ELF-1 (cell line): Measurements from ENCODE around the gene TBC1D1.

Source experiments
- DNase-seq: peaks from one replicate; pipeline ENCODE4 v3.0.0-alpha.2; 2016; ENCODE audit warnings: low read depth, low spot score

Gene TBC1D1

GRCh38 chr4:38164346-38164745, 273.5 kb downstream of the TBC1D1 start:
- DNase-seq, result no peak

DNA sequence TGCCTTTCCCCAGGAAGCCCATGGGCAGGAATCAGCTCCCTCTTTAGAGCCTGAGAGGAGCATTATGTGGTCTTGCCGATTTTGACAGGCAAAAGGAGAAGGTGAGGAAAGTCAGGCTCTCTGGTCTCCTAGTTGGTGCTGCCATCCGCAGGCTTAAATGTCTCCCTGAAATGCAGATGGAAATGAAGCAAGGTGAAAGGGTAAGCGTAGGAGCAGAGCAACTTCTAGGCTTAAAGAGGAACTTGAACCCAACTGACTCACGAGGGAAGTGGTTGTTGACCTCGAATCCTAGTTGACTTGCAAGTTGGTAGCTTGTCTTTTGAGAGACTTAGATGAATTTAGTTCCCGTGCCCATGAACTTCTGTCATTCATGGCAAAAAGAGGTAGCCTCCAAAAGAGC, 275.2 kb downstream of the TBC1D1 start:
- DNase-seq, result peak; percentile 22

- no peak for DNase-seq
Observed at GRCh38 chr4:38166768-38167167, 275.9 kb downstream of the TBC1D1 start.

DNA sequence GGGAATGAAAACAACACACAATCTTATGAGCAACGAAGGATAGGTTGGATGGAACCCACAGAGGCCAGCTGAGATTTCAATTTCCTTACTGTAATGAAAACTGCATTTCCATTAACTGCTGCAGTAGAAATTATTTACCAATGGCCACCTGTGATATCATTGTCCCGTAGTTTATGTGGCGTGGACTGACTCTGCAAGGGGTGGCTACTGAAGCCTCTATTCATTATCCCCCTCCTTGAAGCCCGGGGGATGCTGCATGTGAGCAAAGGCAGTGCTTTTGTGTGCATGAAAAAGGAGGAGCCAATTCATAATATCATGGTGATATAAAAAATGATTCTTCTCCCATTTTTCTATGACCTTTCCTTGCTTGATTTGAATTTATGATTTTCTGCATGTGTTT, 277.1 kb downstream of the TBC1D1 start:
- no peak for DNase-seq

DNA sequence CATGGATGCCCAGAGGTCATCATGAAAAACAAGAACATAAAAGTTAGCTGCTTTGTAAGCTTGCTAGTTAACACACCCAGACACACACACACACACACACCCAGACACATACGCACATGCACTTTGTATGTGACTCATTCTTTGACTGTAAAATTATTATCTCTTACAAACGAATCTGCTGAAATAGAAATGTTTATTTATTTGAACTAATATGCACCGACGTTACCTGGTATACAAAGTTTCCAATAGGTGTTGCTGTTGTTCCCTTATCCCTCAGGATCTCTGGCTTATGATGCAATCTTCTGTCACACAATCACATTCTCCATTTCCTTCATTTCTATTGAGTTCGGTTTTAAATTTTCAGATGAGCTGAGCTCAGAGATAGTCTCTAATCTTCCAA, 278.6 kb downstream of the TBC1D1 start:
- DNase-seq, result no peak

- DNase-seq, result no peak
Observed at GRCh38 chr4:38170338-38171169, 279.7 kb downstream of the TBC1D1 start.

DNA sequence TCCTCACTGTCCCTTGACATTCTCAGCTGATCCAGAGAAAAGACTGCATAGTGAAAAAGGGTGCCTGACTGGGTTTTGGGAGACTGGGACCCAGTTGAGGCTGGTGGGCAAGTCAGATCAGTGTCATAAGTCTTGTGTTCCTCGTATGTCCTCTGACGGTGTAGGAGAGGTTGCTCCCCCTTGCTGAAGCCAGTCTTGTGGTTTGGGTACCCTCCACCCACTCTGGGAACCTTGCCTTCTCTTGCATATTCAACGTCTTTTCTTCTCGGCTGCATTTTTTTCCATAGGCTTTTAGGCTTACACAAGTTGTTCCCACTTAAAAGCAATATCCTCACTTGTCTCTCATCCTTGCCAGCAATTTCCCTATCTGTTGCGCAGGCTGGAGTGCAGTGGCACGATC, 281.2 kb downstream of the TBC1D1 start:
- no peak for DNase-seq

DNA sequence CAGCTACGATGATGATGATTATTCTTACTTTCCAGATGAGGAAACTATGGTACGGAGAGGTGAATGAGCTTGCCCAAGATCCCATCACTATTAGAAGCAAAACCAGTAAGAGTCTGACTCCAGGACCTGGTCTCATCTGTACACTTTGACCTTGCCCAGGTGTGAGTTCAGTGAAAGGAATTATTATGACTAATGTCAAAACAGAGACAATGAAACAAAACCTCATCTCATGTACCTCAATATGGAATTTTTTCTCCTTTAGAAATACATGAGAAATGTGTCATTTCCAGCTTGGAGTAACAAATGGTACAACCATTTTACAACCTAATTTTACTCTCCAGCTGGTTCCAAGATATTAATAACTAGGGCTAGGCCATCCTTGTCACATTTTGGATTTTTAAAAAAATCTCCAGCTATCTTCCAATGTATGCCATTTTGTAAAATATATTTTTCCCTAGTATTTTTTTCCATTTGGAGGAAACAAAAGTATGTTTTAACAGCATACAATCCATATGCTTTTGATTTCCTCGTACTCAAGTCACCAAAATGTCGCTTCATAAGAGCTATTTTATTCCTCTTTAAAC, 283.1 kb downstream of the TBC1D1 start:
- no peak for DNase-seq

- DNase-seq, result no peak
Observed at GRCh38 chr4:38174801-38175200, 283.9 kb downstream of the TBC1D1 start.

DNA sequence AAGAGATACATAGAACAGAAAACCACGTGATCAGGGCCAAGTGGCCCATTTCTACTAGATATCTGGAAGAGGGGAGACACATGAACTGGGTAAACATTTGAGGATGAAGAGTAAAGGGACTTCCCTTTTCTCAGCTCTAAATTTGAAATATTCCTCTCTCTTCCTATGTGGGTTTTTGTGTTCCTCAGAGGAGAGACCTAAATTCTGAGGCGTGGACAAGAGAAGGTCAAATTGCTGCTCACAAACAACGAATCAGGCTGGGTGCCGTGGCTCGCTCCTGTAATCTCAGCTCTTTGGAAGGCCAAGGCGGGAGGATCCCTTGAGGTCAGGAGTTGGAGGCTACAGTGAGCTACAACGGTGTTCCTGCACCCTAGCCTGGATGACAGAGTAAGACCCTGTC, 285.3 kb downstream of the TBC1D1 start:
- DNase-seq, result no peak

DNA sequence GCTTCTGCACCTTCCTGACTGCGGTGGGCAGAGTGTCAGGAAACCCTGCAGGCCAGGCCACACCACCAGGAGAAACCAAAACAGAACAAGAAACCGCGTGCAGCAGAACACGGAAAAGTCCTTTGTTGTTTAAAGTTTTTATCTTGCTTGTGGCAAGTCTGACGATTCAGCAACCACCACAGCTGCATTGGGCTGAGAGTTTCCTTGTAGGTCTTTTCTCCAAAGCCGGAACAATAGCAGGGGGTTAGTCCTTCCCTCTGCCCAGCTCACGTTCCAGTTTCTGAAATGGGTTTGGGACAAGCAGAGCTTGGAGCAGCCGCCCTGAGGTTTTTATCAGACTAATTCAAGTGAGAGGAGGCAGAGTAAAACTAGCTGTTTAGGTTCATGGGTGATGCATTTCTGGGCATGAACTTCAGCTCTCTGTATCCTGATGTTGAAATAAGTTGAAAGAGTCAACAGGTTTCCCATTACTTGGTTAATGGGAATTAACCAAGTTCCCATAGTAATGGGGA, 286.2 kb downstream of the TBC1D1 start:
- no peak for DNase-seq

- no peak for DNase-seq
Observed at GRCh38 chr4:38177641-38178391, 286.9 kb downstream of the TBC1D1 start.

DNA sequence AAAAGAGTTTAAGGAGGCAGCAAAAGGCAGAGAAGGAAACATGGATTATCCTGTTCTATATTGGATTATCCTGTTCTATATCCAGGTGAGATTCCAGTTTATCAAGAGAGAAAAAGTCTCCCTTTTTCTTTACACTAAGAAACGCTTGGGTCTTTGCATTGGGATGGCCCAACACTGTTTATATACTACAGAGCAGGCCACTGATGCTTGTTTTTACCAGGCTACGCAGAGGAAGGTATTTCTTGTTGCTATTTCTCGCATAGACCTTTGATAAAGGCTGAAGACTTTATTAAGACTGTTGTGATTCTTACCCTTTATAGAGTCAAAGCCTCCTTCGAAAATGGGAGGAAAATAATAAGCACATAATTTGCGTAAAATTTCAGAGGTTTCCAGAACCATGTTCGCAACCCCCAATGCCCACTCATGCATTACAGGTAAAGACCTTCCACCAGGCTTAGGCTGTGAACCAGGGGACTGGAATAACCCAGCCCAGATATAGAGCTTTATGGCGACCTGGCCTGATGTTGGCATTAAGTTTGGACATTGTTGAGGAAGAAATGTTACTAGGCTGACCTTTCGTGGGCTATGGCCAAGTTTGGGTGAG, 287.6 kb downstream of the TBC1D1 start:
- DNase-seq, result no peak

GRCh38 chr4:38179690-38180377, 288.9 kb downstream of the TBC1D1 start:
- DNase-seq, result peak; percentile 88

DNA sequence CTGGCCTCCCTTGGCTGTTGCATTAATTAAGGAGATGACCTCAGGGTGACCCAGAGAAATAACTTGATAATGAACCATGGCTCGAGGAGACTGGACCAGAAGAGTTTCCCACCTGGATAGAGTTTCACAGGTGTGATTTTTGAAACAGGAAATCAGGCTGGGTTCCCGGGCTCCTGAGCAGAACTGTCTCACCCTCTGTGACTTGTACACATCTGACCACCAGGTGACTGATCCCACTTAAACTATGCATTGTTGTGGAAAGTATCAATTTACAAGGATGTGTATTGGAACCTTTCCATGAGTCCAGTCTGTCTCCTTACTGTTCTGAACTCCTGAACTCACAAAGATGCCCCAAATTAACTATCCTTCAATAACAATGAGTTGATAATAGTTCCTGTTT, 289.6 kb downstream of the TBC1D1 start:
- DNase-seq, result peak; percentile 21

DNA sequence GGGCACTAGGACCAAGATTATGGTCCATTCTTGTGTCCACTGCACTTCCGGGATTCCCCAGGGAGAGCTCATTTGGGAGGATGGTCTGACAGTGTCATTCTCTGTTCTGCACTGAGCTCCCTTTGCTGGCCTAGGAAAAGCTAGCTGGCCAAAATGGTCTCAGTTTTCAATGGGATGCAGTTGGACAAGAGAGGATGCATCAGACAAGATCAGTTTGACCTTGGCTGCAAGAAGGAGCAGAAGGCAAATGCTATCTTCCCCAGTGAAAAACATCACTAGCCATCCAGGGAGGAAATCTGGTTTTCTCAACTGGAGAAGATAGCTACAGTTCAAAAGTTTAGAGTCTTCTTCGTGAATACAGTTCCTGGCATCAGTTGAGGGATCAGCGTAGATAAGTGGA, 290.4 kb downstream of the TBC1D1 start:
- no peak for DNase-seq

GRCh38 chr4:38182334-38182998, 291.6 kb downstream of the TBC1D1 start:
- no peak for DNase-seq

DNA sequence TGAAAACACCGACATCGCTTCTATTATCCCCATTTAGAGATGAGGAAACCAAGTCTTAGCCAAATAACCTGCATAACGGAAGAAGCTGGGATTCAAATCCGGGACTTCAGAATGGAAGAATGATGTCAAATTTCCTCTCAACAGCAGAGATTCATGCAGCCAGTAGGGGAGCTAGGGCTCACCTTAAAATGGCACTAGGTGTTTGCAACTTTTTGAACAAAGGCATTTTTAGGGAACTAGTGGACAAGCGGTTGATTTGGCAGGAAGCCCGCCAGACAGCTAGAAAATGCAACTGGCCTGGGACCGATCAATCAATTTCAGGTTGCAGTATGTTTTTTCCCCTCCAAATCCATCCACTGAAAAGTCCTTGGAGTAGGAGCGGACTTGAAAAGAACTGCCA, 293.5 kb downstream of the TBC1D1 start:
- no peak for DNase-seq

DNA sequence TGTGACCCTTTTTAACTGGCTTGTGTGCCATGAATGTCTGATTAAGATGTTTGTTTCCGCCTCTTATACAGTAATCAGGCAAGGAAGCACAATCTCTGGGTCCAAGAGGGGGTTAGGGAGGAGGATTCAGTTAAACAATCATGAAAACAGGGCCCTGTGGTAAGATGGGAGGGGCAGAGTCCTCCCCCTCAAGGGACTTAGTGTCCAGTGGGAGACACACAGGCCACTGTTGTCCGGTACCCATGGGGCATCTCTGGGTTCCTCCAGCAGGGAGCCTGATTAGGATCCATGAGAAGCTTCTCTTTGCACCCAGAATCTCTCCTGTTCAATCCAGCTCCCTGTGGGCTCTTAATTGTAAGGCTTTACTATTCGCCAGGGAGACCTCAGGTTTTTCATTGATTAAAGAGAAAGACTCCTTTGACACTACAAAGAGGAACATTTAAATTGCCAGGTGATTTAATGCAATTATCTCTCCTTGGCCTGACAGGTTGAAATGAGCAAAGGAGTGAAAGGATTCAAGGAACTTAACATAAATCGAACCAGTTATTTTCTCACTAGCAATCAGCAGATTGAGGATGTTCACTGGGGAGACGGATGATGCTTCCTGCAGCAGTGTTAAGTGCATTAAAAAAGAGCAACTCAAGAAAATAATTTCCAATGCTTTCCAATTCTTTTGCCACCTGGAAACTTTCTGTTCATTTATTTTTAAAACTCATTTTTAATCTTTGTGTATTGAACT, 294.7 kb downstream of the TBC1D1 start:
- DNase-seq, result no peak

DNA sequence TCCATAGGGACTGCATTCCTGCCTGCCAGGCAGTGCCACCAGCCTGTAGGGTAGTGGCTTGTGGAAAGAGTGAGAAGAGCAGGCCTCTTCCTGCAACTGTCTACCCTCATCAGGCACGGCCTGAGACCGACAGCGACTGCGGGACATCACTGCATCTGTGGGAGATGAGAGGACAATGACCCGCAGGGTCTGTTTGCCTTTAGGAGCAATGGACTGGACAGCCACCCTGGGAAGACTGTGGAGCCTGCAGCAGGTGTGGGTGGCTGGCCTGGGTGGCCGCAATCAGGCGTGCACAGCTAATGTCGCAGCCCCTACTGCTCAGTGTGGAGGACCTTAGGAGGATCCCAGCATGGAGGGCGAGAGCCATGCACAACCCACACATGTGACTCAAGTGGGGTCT, 297.3 kb downstream of the TBC1D1 start:
- no peak for DNase-seq
